ENCODE results near the gene MTCH1. TPM values are rescaled to one million over a fixed set of nuclear protein-coding genes. Genes with fewer than 3 reads are reported as not detected.

The MTCH1 gene
- total and polyA plus RNA-seq, 4 experiments from 2014 or later: 94.1 to 151 (median 134) TPM

DNA sequence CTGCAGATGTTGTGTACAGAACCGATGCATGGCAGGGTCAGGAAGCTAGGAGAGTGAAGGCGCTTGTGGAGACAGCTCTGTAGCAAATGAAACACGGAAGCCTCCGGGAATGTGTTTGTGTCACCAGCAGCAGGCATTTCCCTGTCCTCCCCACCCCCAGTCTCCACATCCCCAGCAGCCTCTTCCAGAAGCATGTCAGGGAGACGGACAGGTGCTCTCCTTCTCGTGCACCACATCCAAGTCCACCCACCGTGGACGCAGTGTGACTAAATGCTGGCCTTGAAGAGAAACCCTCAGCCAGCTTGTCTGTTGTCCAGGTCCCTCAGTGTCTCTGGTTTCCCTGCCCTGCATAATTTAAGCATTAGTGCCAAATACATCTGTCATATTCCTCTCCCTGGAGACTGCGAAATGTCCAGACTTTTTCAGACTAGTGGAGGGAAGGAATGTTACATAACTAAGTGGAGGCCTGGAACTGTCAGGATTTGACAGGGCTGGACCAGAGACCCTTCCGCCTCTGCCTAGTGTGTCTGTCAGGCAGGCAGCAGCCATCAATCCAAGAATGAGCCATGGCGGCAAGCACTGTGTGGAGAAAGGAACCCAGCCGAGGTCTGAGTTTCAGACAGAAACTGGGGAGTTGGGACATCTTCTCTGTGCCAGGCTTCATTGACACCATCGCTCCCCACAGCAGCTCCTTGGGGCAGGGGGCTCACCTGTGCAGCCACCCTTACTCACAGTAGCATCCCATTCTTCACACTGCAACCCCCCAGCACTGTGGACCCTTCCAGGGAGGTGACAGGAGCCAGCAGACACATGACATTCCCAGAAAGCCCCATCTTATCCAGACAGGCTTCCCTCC, 58.1 kb downstream of the MTCH1 start:
- H3K9me3 ChIP-seq (ENCODE audit: control insufficient read depth in 1 of 2, low read length in 2 of 2): no peaks in the 10 kb centered on the region
- CTCF ChIA-PET (ENCODE audit: partially characterized antibody): no interaction called here
- no peak overlapping the region for H3K4me3 Mint-ChIP-seq
- H3K9me3 Mint-ChIP-seq: no peaks in the 10 kb centered on the region
- peaks cover 13 to 32% of the 10 kb centered on the region in 2 donors for H3K36me3 Mint-ChIP-seq
- no peak for DNase-seq
- POLR2A ChIA-PET (ENCODE audit: partially characterized antibody): interaction anchor here (0.9 kb wide), 1 partner anchor 78 kb away, joined by 3 read pairs; the partner anchor contains the start of gene FGD2
- peaks cover 0 to 2% (median under 1%) of the 10 kb centered on the region in 4 donors for H3K4me1 Mint-ChIP-seq
- no peak overlapping the region for H3K27ac ChIP-seq (ENCODE audit: low read depth, low read length)
- intact Hi-C loops (cut with micrococcal nuclease): no loop called here
- H3K27me3 ChIP-seq (ENCODE audit: insufficient read depth, low read length): no peaks in the 10 kb centered on the region
- H3K27me3 Mint-ChIP-seq: no peaks in the 10 kb centered on the region
- H3K27ac Mint-ChIP-seq: peak overlapping the region in 2 of 7 donors; percentile 44 to 59
- H3K4me3 ChIP-seq (ENCODE audit: low read length in 2 of 2): no peak overlapping the region
- H3K4me1 ChIP-seq (ENCODE audit: insufficient read depth, low read length): no peaks in the 10 kb centered on the region
- peaks cover 21% of the 10 kb centered on the region for H3K36me3 ChIP-seq (ENCODE audit: insufficient read depth, low read length)

DNA sequence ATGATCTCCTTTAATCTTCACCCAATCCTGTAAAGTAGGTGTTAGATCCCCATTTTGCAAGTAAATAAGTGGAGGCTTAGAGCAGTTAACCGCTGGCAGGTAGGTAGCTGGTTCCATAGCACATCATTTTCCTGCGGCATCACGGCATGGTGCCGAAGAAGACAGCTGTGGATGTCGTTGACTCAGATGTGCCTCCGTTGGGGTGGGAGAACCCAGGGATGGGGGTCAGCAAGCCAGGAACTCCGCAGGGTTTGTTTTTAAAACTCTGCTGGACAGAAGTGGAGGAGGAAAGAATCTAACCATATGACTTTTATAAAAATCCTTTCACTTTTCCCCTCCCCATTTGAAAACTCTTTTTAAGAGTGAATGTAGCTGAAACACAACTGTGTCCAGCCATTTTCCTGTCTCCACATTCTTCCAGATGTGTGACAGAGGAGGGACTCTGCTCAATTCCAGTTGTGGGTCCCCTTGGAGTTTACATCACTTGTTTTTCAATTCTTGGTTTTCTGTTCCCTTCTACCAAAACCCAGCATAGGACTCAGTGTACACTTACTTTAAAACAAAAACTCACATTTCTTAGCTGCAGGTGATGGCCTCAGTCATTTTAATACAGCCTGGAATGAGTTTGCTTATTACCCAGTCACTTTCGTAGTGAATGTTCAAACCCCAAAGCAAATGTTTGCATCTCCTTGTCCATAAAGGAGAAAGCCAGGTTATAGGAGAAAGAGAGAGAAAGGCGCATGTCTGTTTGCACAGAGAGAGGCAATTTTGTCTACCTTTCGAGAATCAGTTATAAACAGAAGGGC, 59.1 kb downstream of the MTCH1 start:
- Mint-ChIP-seq H3K36me3 (peaks cover 13 to 37% of the 10 kb centered on the region in 2 donors), H3K9me3 (no peaks in the 10 kb centered on the region), H3K27ac (peak overlapping the region in 2 of 7 donors; percentile 24 to 48), H3K27me3 (no peaks in the 10 kb centered on the region), H3K4me1 (peaks cover 0 to 2% (median under 1%) of the 10 kb centered on the region in 4 donors), H3K4me3 (no peak overlapping the region)
- no peak overlapping the region for H3K27ac ChIP-seq (ENCODE audit: low read depth, low read length)
- no peaks in the 10 kb centered on the region for H3K9me3 ChIP-seq (ENCODE audit: control insufficient read depth in 1 of 2, low read length in 2 of 2)
- no peaks in the 10 kb centered on the region for H3K27me3 ChIP-seq (ENCODE audit: insufficient read depth, low read length)
- POLR2A ChIA-PET (ENCODE audit: partially characterized antibody): no interaction called here
- no peak for DNase-seq
- no peak overlapping the region for H3K4me3 ChIP-seq (ENCODE audit: low read length in 2 of 2)
- CTCF ChIA-PET (ENCODE audit: partially characterized antibody): no interaction called here
- H3K4me1 ChIP-seq (ENCODE audit: insufficient read depth, low read length): no peaks in the 10 kb centered on the region
- intact Hi-C loops (cut with micrococcal nuclease): no loop called here
- H3K36me3 ChIP-seq (ENCODE audit: insufficient read depth, low read length): peaks cover 21% of the 10 kb centered on the region

DNA sequence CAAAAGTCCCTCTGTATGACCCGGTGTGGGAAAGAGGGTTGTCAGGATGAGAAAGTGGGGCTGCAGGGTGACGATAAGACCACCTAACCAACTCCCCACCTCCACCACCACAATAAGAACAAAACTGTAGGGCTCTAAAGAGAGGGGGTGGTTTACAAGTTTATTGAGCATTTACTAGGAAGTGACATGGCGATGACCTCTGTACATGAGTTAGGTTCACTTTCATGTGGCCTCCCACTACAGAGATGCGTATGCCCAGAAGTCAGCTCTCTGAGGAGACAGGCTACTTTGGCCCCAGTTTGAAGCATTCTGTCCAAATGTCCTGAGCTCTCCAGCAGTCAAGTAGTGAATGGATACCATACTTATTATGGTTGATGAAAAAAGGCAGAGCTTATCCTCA, 60.2 kb downstream of the MTCH1 start:
- Mint-ChIP-seq H3K27me3 (no peaks in the 10 kb centered on the region), H3K4me1 (peaks cover 0 to 2% (median under 1%) of the 10 kb centered on the region in 4 donors), H3K27ac (peak overlapping the region in 5 of 7 donors; percentile 30 to 65 (median 48)), H3K4me3 (no peak overlapping the region), H3K36me3 (peaks cover 17 to 43% of the 10 kb centered on the region in 2 donors), H3K9me3 (no peaks in the 10 kb centered on the region)
- intact Hi-C loops (cut with micrococcal nuclease): no loop called here
- Histone ChIP-seq H3K9me3 (ENCODE audit: control insufficient read depth in 1 of 2, low read length in 2 of 2) (no peaks in the 10 kb centered on the region), H3K4me1 (ENCODE audit: insufficient read depth, low read length) (no peaks in the 10 kb centered on the region), H3K36me3 (ENCODE audit: insufficient read depth, low read length) (peaks cover 27% of the 10 kb centered on the region), H3K27ac (ENCODE audit: low read depth, low read length) (no peak overlapping the region), H3K27me3 (ENCODE audit: insufficient read depth, low read length) (no peaks in the 10 kb centered on the region), H3K4me3 (ENCODE audit: low read length in 2 of 2) (no peak overlapping the region)
- ChIA-PET POLR2A (ENCODE audit: partially characterized antibody) (interaction anchor here (0.5 kb wide), 1 partner anchor 63 kb away, joined by 4 read pairs; no protein-coding TSS in a partner anchor), CTCF (ENCODE audit: partially characterized antibody) (no interaction called here)
- no peak for DNase-seq

DNA sequence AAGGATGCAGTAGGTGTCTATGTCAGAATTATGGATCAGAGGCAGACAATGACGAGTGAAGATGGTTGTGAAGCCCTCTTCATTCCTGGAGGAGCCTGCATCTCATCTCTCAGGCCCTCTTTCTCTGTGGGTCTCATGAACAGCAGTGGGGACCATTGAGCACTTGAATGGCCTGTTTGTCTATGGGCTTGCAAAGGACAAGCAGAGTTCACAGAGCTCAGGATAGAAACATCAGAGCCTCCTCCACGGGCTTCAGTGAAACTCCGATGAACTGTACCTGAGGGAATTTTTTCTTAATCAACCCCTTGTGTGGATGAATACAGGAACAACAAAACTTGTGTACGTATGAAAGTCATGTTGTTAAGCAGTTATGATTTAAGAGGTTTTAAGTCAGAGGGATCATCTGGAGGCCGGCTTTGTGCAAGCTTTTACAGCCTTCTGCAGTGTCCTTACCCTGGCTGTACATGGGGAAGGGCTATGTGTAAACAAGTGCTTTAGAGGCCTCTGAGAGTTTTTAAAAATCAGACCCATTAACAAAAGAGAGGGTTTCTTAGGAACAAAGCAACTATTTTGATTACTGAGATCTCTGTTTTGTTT, 61.1 kb downstream of the MTCH1 start:
- Histone ChIP-seq H3K9me3 (ENCODE audit: control insufficient read depth in 1 of 2, low read length in 2 of 2) (no peaks in the 10 kb centered on the region), H3K36me3 (ENCODE audit: insufficient read depth, low read length) (peaks cover 35% of the 10 kb centered on the region), H3K27me3 (ENCODE audit: insufficient read depth, low read length) (no peaks in the 10 kb centered on the region), H3K4me3 (ENCODE audit: low read length in 2 of 2) (no peak overlapping the region), H3K27ac (ENCODE audit: low read depth, low read length) (no peak overlapping the region), H3K4me1 (ENCODE audit: insufficient read depth, low read length) (no peaks in the 10 kb centered on the region)
- H3K27me3 Mint-ChIP-seq: no peaks in the 10 kb centered on the region
- intact Hi-C loops (cut with micrococcal nuclease): no loop called here
- CTCF ChIA-PET (ENCODE audit: partially characterized antibody): no interaction called here
- no peak for DNase-seq
- peak overlapping the region in 4 of 7 donors; percentile 36 to 80 (median 52) for H3K27ac Mint-ChIP-seq
- H3K4me1 Mint-ChIP-seq: peaks cover 0 to 2% (median under 1%) of the 10 kb centered on the region in 4 donors
- H3K36me3 Mint-ChIP-seq: peaks cover 18 to 48% of the 10 kb centered on the region in 2 donors
- H3K9me3 Mint-ChIP-seq: no peaks in the 10 kb centered on the region
- H3K4me3 Mint-ChIP-seq: no peak overlapping the region
- POLR2A ChIA-PET (ENCODE audit: partially characterized antibody): interaction anchor here (1.2 kb wide), 2 partner anchors 42 to 61 kb away, joined by 3 to 4 read pairs; partner anchors contain the start of gene MTCH1

DNA sequence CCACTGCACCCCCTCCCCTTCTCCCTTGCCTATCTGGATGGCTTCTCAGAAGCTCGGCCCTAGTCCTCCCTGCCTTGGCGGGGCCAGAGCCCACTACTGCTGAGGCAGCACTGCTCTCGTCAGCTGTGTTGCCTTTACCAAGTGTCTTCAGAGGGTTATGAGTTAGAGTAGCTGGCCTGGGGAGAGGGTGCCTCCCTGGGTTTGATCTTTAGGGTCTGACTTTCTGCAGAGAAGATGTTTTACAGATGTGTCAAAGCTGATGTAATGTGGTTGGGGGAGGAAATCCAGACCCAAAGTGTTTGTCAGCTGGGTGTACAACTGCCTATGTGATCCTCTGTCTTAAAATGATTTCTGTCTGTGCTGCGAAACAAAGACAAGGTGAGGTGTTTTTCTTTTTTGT, 61.9 kb downstream of the MTCH1 start:
- POLR2A ChIA-PET (ENCODE audit: partially characterized antibody): interaction anchor here (1.2 kb wide), 2 partner anchors 43 to 62 kb away, joined by 3 to 4 read pairs; partner anchors contain the start of gene MTCH1
- Histone ChIP-seq H3K27ac (ENCODE audit: low read depth, low read length) (no peak overlapping the region), H3K36me3 (ENCODE audit: insufficient read depth, low read length) (peaks cover 41% of the 10 kb centered on the region), H3K4me1 (ENCODE audit: insufficient read depth, low read length) (no peaks in the 10 kb centered on the region), H3K4me3 (ENCODE audit: low read length in 2 of 2) (no peak overlapping the region), H3K27me3 (ENCODE audit: insufficient read depth, low read length) (no peaks in the 10 kb centered on the region), H3K9me3 (ENCODE audit: control insufficient read depth in 1 of 2, low read length in 2 of 2) (no peaks in the 10 kb centered on the region)
- CTCF ChIA-PET (ENCODE audit: partially characterized antibody): no interaction called here
- Mint-ChIP-seq H3K27me3 (no peaks in the 10 kb centered on the region), H3K36me3 (peaks cover 24 to 56% of the 10 kb centered on the region in 2 donors), H3K4me3 (no peak overlapping the region), H3K4me1 (peaks cover 0 to 2% (median under 1%) of the 10 kb centered on the region in 4 donors), H3K9me3 (no peaks in the 10 kb centered on the region), H3K27ac (peak overlapping the region in 3 of 7 donors; percentile 36 to 62 (median 48))
- intact Hi-C loops (cut with micrococcal nuclease): no loop called here
- no peak for DNase-seq

DNA sequence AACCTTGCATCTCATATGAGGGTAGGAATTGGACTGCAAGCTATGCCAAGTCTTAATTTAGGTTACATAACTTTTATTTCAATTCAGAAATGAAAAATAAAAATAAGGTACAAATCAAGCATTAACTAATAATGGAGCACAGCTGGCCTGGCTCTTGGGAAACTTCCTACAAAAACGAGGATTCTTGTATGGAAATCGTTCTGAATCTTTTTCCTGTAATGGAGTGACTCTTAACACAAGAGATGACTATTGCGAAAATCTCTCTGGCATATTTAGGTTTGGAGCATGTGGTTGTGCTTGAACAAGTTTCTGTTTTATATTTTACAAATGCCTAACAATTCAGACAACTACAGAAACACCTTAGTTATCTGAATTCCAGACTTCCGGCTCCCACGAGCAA, 65.5 kb downstream of the MTCH1 start:
- no peak for DNase-seq
- H3K9me3 Mint-ChIP-seq: no peaks in the 10 kb centered on the region
- Histone ChIP-seq H3K9me3 (ENCODE audit: control insufficient read depth in 1 of 2, low read length in 2 of 2) (no peaks in the 10 kb centered on the region), H3K4me3 (ENCODE audit: low read length in 2 of 2) (no peak overlapping the region), H3K36me3 (ENCODE audit: insufficient read depth, low read length) (peaks cover 69% of the 10 kb centered on the region), H3K27me3 (ENCODE audit: insufficient read depth, low read length) (no peaks in the 10 kb centered on the region), H3K4me1 (ENCODE audit: insufficient read depth, low read length) (no peaks in the 10 kb centered on the region), H3K27ac (ENCODE audit: low read depth, low read length) (no peak overlapping the region)
- peaks cover 36 to 74% of the 10 kb centered on the region in 2 donors for H3K36me3 Mint-ChIP-seq
- CTCF ChIA-PET (ENCODE audit: partially characterized antibody): no interaction called here
- peaks cover 0 to 8% (median 2%) of the 10 kb centered on the region in 4 donors for H3K4me1 Mint-ChIP-seq
- intact Hi-C loops (cut with micrococcal nuclease): no loop called here
- H3K4me3 Mint-ChIP-seq: no peak overlapping the region
- POLR2A ChIA-PET (ENCODE audit: partially characterized antibody): no interaction called here
- no peaks in the 10 kb centered on the region for H3K27me3 Mint-ChIP-seq
- no peak overlapping the region for H3K27ac Mint-ChIP-seq

DNA sequence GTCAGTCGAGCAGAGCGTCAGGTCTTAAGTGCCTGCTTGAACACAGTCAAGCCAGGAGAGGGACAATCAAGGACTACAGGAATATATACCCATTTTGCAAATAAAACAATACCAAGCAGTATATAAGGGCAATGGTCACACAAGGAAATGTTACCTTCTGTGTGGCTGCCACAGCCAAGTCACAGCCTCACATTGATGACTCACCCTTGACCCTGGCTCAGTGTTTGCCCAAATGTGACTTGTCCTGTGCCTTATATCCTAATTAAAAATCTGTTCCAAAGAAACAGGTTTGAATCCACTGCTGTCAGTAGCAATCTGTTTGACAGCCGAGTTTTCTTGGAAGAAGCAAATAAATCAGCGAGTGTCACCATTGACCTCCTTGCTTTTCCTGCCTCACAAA, 65.9 kb downstream of the MTCH1 start:
- intact Hi-C loops (cut with micrococcal nuclease): no loop called here
- Histone ChIP-seq H3K27me3 (ENCODE audit: insufficient read depth, low read length) (no peaks in the 10 kb centered on the region), H3K36me3 (ENCODE audit: insufficient read depth, low read length) (peaks cover 73% of the 10 kb centered on the region), H3K4me1 (ENCODE audit: insufficient read depth, low read length) (peaks cover 5% of the 10 kb centered on the region), H3K4me3 (ENCODE audit: low read length in 2 of 2) (no peak overlapping the region), H3K27ac (ENCODE audit: low read depth, low read length) (no peak overlapping the region), H3K9me3 (ENCODE audit: control insufficient read depth in 1 of 2, low read length in 2 of 2) (no peaks in the 10 kb centered on the region)
- H3K36me3 Mint-ChIP-seq: peaks cover 35 to 75% of the 10 kb centered on the region in 2 donors
- CTCF ChIA-PET (ENCODE audit: partially characterized antibody): no interaction called here
- H3K9me3 Mint-ChIP-seq: no peaks in the 10 kb centered on the region
- POLR2A ChIA-PET (ENCODE audit: partially characterized antibody): no interaction called here
- H3K27ac Mint-ChIP-seq: no peak overlapping the region
- H3K4me1 Mint-ChIP-seq: peaks cover 0 to 12% (median 1%) of the 10 kb centered on the region in 4 donors
- no peak for DNase-seq
- H3K27me3 Mint-ChIP-seq: no peaks in the 10 kb centered on the region
- no peak overlapping the region for H3K4me3 Mint-ChIP-seq
